ENCODE measurements around the gene MAD1L1.

DNA sequence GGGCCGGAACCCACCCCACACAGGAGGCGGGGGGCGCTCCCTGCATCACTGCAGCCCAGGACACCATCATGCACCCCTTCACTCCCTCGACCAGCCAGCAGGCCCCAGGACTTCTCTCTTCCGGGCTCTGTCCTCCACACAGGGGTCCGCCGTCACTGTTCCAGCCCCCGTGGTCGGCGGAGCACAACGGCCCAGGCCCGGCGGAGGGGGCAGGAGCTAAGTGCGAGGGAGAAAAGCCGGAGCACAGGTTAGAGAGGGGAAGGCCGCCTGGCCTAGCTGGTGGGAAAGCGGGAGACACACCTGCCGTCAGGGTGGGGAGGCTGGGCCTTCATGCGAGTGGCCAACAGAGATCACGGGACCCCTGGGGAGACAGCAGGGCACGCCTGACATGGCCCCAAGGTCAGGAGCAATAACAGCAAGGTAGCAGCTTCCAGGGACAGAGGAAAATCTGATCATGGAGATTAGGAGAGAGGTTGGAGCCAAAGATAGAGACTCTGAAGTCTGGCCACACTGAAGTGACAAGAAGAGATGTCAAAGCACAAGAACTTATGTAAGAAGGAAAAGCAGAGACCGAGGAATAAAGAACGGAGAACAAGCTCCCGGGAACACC, 151.1 kb downstream of the MAD1L1 start:
- TF ChIP-seq, protein P1, sequence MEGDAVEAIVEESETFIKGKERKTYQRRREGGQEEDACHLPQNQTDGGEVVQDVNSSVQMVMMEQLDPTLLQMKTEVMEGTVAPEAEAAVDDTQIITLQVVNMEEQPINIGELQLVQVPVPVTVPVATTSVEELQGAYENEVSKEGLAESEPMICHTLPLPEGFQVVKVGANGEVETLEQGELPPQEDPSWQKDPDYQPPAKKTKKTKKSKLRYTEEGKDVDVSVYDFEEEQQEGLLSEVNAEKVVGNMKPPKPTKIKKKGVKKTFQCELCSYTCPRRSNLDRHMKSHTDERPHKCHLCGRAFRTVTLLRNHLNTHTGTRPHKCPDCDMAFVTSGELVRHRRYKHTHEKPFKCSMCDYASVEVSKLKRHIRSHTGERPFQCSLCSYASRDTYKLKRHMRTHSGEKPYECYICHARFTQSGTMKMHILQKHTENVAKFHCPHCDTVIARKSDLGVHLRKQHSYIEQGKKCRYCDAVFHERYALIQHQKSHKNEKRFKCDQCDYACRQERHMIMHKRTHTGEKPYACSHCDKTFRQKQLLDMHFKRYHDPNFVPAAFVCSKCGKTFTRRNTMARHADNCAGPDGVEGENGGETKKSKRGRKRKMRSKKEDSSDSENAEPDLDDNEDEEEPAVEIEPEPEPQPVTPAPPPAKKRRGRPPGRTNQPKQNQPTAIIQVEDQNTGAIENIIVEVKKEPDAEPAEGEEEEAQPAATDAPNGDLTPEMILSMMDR (IDR thresholded peaks at IDR 0.05; ENCODE audit: insufficient read depth, low read length, poor library complexity, severe bottlenecking), result no peak
- TF ChIP-seq EZH2phosphoT487 (conservative IDR thresholded peaks at IDR 0.05; ENCODE audit: low read length), result no peak
